A549 (cell line): ENCODE measurements around the gene SURF6.

Source experiments
- SMC3 ChIP-seq: fragments of >200 bp; sonication (Bioruptor Twin); formaldehyde crosslinking; IDR thresholded peaks from 3 replicates; pipeline ENCODE4 v1.6.1; 2018; ENCODE audit warnings: inconsistent platforms
- ZC3H11A ChIP-seq: fragments of 450-650 bp; IDR thresholded peaks from 2 replicates; pipeline ENCODE4 v1.6.1; 2014; ENCODE audit warnings: antibody characterized with exemption, mild to moderate bottlenecking
- ZNF302 ChIP-seq: fragments of 250-450 bp; sonication (Bioruptor Pico); IDR thresholded peaks from 2 replicates; pipeline ENCODE4 v1.9.0; 2021; ENCODE audit warnings: inconsistent platforms, mild to moderate bottlenecking, moderate library complexity
- TF ChIP-seq, protein P1 (sequence below): fragments of >200 bp; sonication (Bioruptor Twin); formaldehyde crosslinking; IDR thresholded peaks from 3 replicates; pipeline ENCODE4 v1.5.1; 2016

DNA sequence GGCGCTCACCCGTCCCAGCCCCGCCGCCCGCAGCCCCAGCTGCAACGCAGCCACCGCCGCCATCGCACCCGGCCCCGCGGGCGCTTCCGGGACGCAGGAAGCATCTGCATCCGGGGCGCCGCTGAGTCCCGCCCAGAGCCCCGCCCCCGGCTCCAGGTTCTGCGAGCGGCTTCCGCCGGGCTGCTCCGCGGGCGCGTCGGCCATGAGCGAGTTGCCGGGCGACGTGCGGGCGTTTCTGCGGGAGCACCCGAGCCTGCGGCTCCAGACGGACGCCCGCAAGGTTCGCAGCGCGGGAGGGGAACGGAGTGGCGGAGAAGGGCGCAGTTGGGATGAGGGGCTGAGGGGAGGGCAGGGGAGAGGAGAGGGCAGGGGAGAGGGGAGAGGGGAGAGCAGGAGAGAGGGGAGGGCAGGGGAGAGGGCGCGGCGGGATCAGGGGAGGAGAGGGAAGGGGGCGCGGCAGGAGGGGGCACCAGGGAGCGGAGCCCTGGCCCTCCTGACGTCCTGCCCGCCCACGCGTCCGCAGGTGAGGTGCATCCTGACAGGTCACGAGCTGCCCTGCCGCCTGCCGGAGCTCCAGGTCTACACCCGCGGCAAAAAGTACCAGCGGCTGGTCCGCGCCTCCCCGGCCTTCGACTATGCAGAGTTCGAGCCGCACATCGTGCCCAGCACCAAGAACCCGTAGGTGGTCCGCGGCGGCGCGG is 20.6 kb upstream of the SURF6 start, which contains the start of the genes SURF1 and SURF2:
- TF ChIP-seq SMC3 = no peak
- no peak for TF ChIP-seq ZC3H11A
- no peak for TF ChIP-seq ZNF302
- TF ChIP-seq, protein P1, sequence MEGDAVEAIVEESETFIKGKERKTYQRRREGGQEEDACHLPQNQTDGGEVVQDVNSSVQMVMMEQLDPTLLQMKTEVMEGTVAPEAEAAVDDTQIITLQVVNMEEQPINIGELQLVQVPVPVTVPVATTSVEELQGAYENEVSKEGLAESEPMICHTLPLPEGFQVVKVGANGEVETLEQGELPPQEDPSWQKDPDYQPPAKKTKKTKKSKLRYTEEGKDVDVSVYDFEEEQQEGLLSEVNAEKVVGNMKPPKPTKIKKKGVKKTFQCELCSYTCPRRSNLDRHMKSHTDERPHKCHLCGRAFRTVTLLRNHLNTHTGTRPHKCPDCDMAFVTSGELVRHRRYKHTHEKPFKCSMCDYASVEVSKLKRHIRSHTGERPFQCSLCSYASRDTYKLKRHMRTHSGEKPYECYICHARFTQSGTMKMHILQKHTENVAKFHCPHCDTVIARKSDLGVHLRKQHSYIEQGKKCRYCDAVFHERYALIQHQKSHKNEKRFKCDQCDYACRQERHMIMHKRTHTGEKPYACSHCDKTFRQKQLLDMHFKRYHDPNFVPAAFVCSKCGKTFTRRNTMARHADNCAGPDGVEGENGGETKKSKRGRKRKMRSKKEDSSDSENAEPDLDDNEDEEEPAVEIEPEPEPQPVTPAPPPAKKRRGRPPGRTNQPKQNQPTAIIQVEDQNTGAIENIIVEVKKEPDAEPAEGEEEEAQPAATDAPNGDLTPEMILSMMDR = no peak
